ENCODE measurements around the gene THAP12.

- TF ChIP-seq EZH2 (IDR thresholded peaks at IDR 0.05) (no peak), POLR2AphosphoS5 (IDR thresholded peaks at IDR 0.05; ENCODE audit: borderline replicate concordance, low read depth, low read length) (no peak)
Measured at GRCh38 chr11:76385903-76386302, 5.0 kb upstream of the THAP12 start.

Data from SK-N-MC (cell line).